Measurements from ENCODE around the gene GON4L. TPM values are rescaled to one million over a fixed set of nuclear protein-coding genes. Genes with fewer than 3 reads are reported as not detected.

The GON4L gene
- total RNA-seq, 1 experiment from 2014 or later: 53.4 TPM

- Histone ChIP-seq H3K79me1 (ENCODE audit: insufficient read depth, low read depth, low read length, poor library complexity, severe bottlenecking) (peaks cover 2% of the 10 kb centered on the region), H3K4me1 (ENCODE audit: insufficient read depth, low read length) (no peaks in the 10 kb centered on the region), H3K4me2 (ENCODE audit: insufficient read depth, insufficient read length, low read length) (no peak overlapping the region), H3K14ac (ENCODE audit: insufficient read depth, low read length) (no peak overlapping the region), H2BK15ac (ENCODE audit: low read depth, low read length) (no peak overlapping the region), H4K91ac (ENCODE audit: insufficient read length, low read depth, low read length) (no peak overlapping the region), H4K20me1 (ENCODE audit: control insufficient read depth, insufficient read depth, insufficient read length) (no peaks in the 10 kb centered on the region), H3K18ac (ENCODE audit: insufficient read length, low read depth, low read length) (no peak overlapping the region), H2BK5ac (ENCODE audit: insufficient read length, low read length) (no peak overlapping the region), H3T11ph (ENCODE audit: low read length) (no peak overlapping the region), H4K8ac (replicated peaks; ENCODE audit: insufficient read length, low read depth, low read length) (no peak overlapping the region), H3K79me2 (ENCODE audit: insufficient read depth, low read length) (peaks cover 8% of the 10 kb centered on the region; the same call in 1 of the 2 replicates), H2AK5ac (ENCODE audit: insufficient read length, low read length) (no peak overlapping the region), H3K27ac (ENCODE audit: insufficient read length, low read depth, low read length) (no peak overlapping the region), H3K9me3 (ENCODE audit: control insufficient read depth, low read depth, low read length) (no peaks in the 10 kb centered on the region), H2BK120ac (ENCODE audit: low read depth, low read length, poor library complexity, severe bottlenecking) (no peak overlapping the region), H3K56ac (ENCODE audit: insufficient read length, low read depth, low read length) (no peak overlapping the region), H3K9ac (ENCODE audit: extremely low read depth, insufficient read length, low read length) (no peak overlapping the region), H3K27me3 (ENCODE audit: insufficient read depth, low read length) (no peaks in the 10 kb centered on the region), H4K5ac (ENCODE audit: insufficient read length, low read depth, low read length) (no peak overlapping the region), H2AFZ (ENCODE audit: low read length) (no peak overlapping the region), H2BK12ac (ENCODE audit: insufficient read length, low read depth, low read length) (no peak overlapping the region), H3K23me2 (ENCODE audit: insufficient read length, low read depth, low read length, poor library complexity, severe bottlenecking) (no peaks in the 10 kb centered on the region), H2BK20ac (ENCODE audit: low read depth, low read length, poor library complexity, severe bottlenecking) (no peak overlapping the region), H3K4ac (ENCODE audit: low read depth, low read length) (no peak overlapping the region), H3K23ac (ENCODE audit: insufficient read length, low read depth, low read length) (no peak overlapping the region)
- TF ChIP-seq CTCF (conservative IDR thresholded peaks at IDR 0.05): no peak
- Mint-ChIP-seq H3K4me3 (no peak overlapping the region), H3K27me3 (ENCODE audit: low read depth) (no peaks in the 10 kb centered on the region), H3K36me3 (ENCODE audit: insufficient read depth in 1 of 3, low read depth in 3 of 3) (peaks cover 19 to 53% (median 40%) of the 10 kb centered on the region in 3 experiments), H3K27ac (no peak overlapping the region), H3K4me1 (no peaks in the 10 kb centered on the region), H3K9me3 (peaks cover 5 to 6% of the 10 kb centered on the region in 2 experiments; a peak in 3 of 5 replicates)
- no CpG with 5 or more reads among the region's 3 CpGs for WGBS (ENCODE audit: extremely low coverage, insufficient read length, low lambda C conversion rate)
- no peak for DNase-seq
These were observed 147.6 kb downstream of the GON4L start for GRCh38 chr1:155709391-155709790.
